H1 (cell line): ENCODE results near the gene PFN4. TPM values are rescaled to one million over a fixed set of nuclear protein-coding genes. Genes with fewer than 3 reads are reported as not detected.

ENCODE experiments used
- BACH1 ChIP-seq: IDR thresholded peaks from 2 replicates; pipeline ENCODE4 v1.6.1; 2012; ENCODE audit warnings: low read length, improper control_type of control experiment
- EP300 ChIP-seq, 2 experiments: IDR thresholded peaks; 1 replicate in 1 of 2; 2 replicates in 1 of 2; pipeline ENCODE4 v1.6.1; 2011 to 2012; ENCODE audit warnings: low read depth in 2 of 2, low read length in 2 of 2, mild to moderate bottlenecking in 2 of 2, borderline replicate concordance in 1 of 2, inconsistent platforms in 1 of 2, moderate library complexity in 1 of 2
- HDAC6 ChIP-seq: IDR thresholded peaks from one replicate; pipeline ENCODE4 v1.7.1; 2012; ENCODE audit warnings: low read depth, mild to moderate bottlenecking, inconsistent platforms, low read length, moderate library complexity
- SIN3A ChIP-seq, 2 experiments: IDR thresholded peaks in 1 of 2; conservative IDR thresholded peaks in 1 of 2; 2 replicates each; pipeline ENCODE4 v1.6.1; 2011 to 2012; ENCODE audit warnings: low read length in 2 of 2, improper control_type of control experiment in 1 of 2, low read depth in 1 of 2, mild to moderate bottlenecking in 1 of 2
- TAF1 ChIP-seq: IDR thresholded peaks from 2 replicates; pipeline ENCODE4 v1.6.1; 2011; ENCODE audit warnings: mild to moderate bottlenecking, low read depth, low read length
- ZNF274 ChIP-seq: IDR thresholded peaks from 2 replicates; pipeline ENCODE4 v1.7.0; 2012; ENCODE audit warnings: low read length, borderline replicate concordance; ENCODE audit errors: extremely low read depth
- polyA plus RNA-seq, 7 experiments: library from polyadenylated mRNA; depleted of rRNA in 3 of 7; stranded (reverse) in 5 of 7; unstranded in 2 of 7; fragments of >200 nt in 5 of 7; fragments of 200-250 nt in 2 of 7; gene quantifications; 1 replicate in 5 of 7; 2 replicates in 1 of 7; 4 replicates in 1 of 7; pipeline versions ENCODE4 v1.2.1 to v1.2.3, GENCODE V29; 2011 to 2013; ENCODE audit warnings: missing spikeins in 2 of 7, mixed read lengths in 2 of 7
- total RNA-seq: library from RNA; stranded (reverse); fragmentation: NEBNext Ultra II Directional; extraction: Animal tissue kit (Norgen Biotek cat#: 25700); gene quantifications from 2 replicates; pipeline ENCODE4 v1.2.1, GENCODE V29; 2021

The PFN4 gene
- total and polyA plus RNA-seq, 2 of the 8 experiments (the other 6 are each of a cell fraction or from before 2014, with no cell fraction given), result not detected

GRCh38 chr2:24111407-24111901, 11.7 kb downstream of the PFN4 start (continued):
- no peak for TF ChIP-seq EP300 (IDR thresholded peaks at IDR 0.05; ENCODE audit: borderline replicate concordance in 1 of 2, low read depth in 2 of 2, low read length in 2 of 2)
- TF ChIP-seq BACH1, result no peak
- no peak for TF ChIP-seq TAF1
- no peak for TF ChIP-seq ZNF274
- TF ChIP-seq SIN3A (conservative IDR thresholded peaks at IDR 0.05 in 1 of 2, IDR thresholded peaks at IDR 0.05 in 1 of 2; ENCODE audit: low read depth in 1 of 2, low read length in 2 of 2), result no peak
- no peak for TF ChIP-seq HDAC6
- TF ChIP-seq, all 59 proteins: peak for 0
